H1 (cell line): ENCODE measurements around the gene ADAMTS17. TPM values are rescaled to one million over a fixed set of nuclear protein-coding genes. Genes with fewer than 3 reads are reported as not detected.

Experiments
- CTCF ChIA-PET: fragments of 300-600 bp; sonication (Branson Sonifier 250); formaldehyde crosslinking; loops from one replicate; lab custom pipeline; 2021; ENCODE audit not compliant: partially characterized antibody; lab: Charles Lee
- POLR2A ChIA-PET: fragments of 300-600 bp; sonication (Branson Sonifier 250); formaldehyde crosslinking; loops from one replicate; lab custom pipeline; 2021; ENCODE audit warnings: inconsistent platforms; ENCODE audit not compliant: partially characterized antibody; lab: Charles Lee
- DNase-seq, 2 experiments: peaks; one replicate each; pipeline versions ENCODE4 v3.0.0 to v3.0.0-alpha.2; 2010 to 2022; ENCODE audit warnings: low spot score in 2 of 2, low read depth in 1 of 2, mixed read lengths in 1 of 2
- FAIRE-seq: peaks from 2 replicates; lab custom pipeline; 2011; peaks lifted over from hg19 to GRCh38; lab: Jason Lieb, UNC
- H2AFZ ChIP-seq: 2 replicates; pipeline ENCODE4 v1.8.1; 2012; ENCODE audit warnings: low read length, inconsistent platforms
- H2AK5ac ChIP-seq: 2 replicates; pipeline ENCODE4 v1.6.1; 2013; ENCODE audit warnings: low read depth, low read length
- H2BK120ac ChIP-seq: replicated peaks from 2 replicates; pipeline ENCODE3; 2013; ENCODE audit warnings: low read depth, low read length, inconsistent platforms
- H2BK12ac ChIP-seq: 2 replicates; pipeline ENCODE4 v1.6.1; 2013; ENCODE audit warnings: low read depth, low read length
- H2BK15ac ChIP-seq: 2 replicates; pipeline ENCODE4 v1.6.1; 2013; ENCODE audit warnings: low read length
- H2BK20ac ChIP-seq: 2 replicates; pipeline ENCODE4 v1.6.1; 2013; ENCODE audit warnings: low read length
- H2BK5ac ChIP-seq: 2 replicates; pipeline ENCODE4 v1.6.1; 2013; ENCODE audit warnings: low read depth, low read length
- H3K14ac ChIP-seq: 2 replicates; pipeline ENCODE4 v1.6.1; 2013; ENCODE audit warnings: inconsistent platforms; ENCODE audit not compliant: insufficient read length
- H3K18ac ChIP-seq: 2 replicates; pipeline ENCODE4 v1.6.1; 2013; ENCODE audit warnings: low read length; ENCODE audit errors: extremely low read depth
- H3K23ac ChIP-seq: 2 replicates; pipeline ENCODE4 v1.6.1; 2013; ENCODE audit warnings: inconsistent platforms; ENCODE audit not compliant: insufficient read length
- H3K23me2 ChIP-seq: 2 replicates; pipeline ENCODE4 v1.6.1; 2013; ENCODE audit warnings: low read depth, low read length
- H3K27ac ChIP-seq: 2 replicates; pipeline ENCODE4 v1.6.1; 2011; ENCODE audit warnings: low read depth, low read length, inconsistent platforms
- H3K27me3 ChIP-seq, 4 experiments: replicated peaks in 1 of 4; 1 replicate in 1 of 4; 2 replicates in 3 of 4; pipeline versions ENCODE4 v1.6.1 to v1.8.1; 2011 to 2013; ENCODE audit warnings: low read length in 3 of 4, mild to moderate bottlenecking in 3 of 4, inconsistent platforms in 2 of 4, mixed read lengths in 2 of 4, moderate library complexity in 1 of 4; ENCODE audit not compliant: control insufficient read depth in 3 of 4, insufficient read depth in 3 of 4; ENCODE audit errors: extremely low read depth in 1 of 4
- H3K36me3 ChIP-seq, 4 experiments: 2 replicates each; pipeline versions ENCODE4 v1.6.1 to v1.8.1; 2011 to 2013; ENCODE audit warnings: mild to moderate bottlenecking in 4 of 4, low read length in 3 of 4, moderate library complexity in 2 of 4, control low read depth in 1 of 4, inconsistent platforms in 1 of 4; ENCODE audit not compliant: insufficient read depth in 4 of 4, control insufficient read depth in 2 of 4
- H3K4ac ChIP-seq: replicated peaks from 2 replicates; pipeline ENCODE3; 2013; ENCODE audit warnings: low read length, low read depth, mixed read lengths, inconsistent platforms; ENCODE audit not compliant: insufficient read length
- H3K4me1 ChIP-seq, 4 experiments: replicated peaks in 1 of 4; 1 replicate in 1 of 4; 2 replicates in 3 of 4; pipeline versions ENCODE4 v1.6.1 to v1.8.1; 2011 to 2013; ENCODE audit warnings: low read length in 3 of 4, inconsistent platforms in 2 of 4, mixed read lengths in 1 of 4; ENCODE audit not compliant: insufficient read depth in 4 of 4, control insufficient read depth in 3 of 4
- H3K4me2 ChIP-seq, 2 experiments: 2 replicates each; pipeline versions ENCODE4 v1.6.1 to v1.8.1; 2011 to 2013; ENCODE audit warnings: low read depth in 2 of 2, low read length in 2 of 2, control low read depth in 1 of 2, inconsistent platforms in 1 of 2, mild to moderate bottlenecking in 1 of 2; ENCODE audit not compliant: insufficient read depth in 1 of 2
- H3K4me3 ChIP-seq, 4 experiments: fragments of 200-600, 300-600 bp in 1 of 4; sonication (generic), shearing (Covaris generic), sonication (Bioruptor Twin) in 1 of 4; 2 replicates each; pipeline versions ENCODE4 v1.5.1 to v1.8.1; 2011 to 2016; ENCODE audit warnings: low read length in 4 of 4, low read depth in 3 of 4, control low read depth in 2 of 4, inconsistent platforms in 2 of 4, mild to moderate bottlenecking in 2 of 4, mixed read lengths in 1 of 4, moderate library complexity in 1 of 4; ENCODE audit not compliant: insufficient read depth in 2 of 4; ENCODE audit errors: extremely low read depth in 1 of 4
- H3K56ac ChIP-seq: replicated peaks from 2 replicates; pipeline ENCODE3; 2013; ENCODE audit warnings: low read depth, mild to moderate bottlenecking, mixed read lengths, low read length, inconsistent platforms; ENCODE audit not compliant: insufficient read length
- H3K79me1 ChIP-seq: 2 replicates; pipeline ENCODE4 v1.6.1; 2013; ENCODE audit warnings: low read depth, low read length, control low read depth
- H3K79me2 ChIP-seq, 2 experiments: 2 replicates each; pipeline versions ENCODE4 v1.6.1 to v1.8.1; 2012 to 2013; ENCODE audit warnings: low read length in 2 of 2, mild to moderate bottlenecking in 2 of 2, inconsistent platforms in 1 of 2; ENCODE audit not compliant: insufficient read depth in 2 of 2, control insufficient read depth in 1 of 2
- H3K9ac ChIP-seq, 4 experiments: replicated peaks in 1 of 4; 1 replicate in 1 of 4; 2 replicates in 3 of 4; pipeline versions ENCODE4 v1.6.1 to v1.8.1; 2011 to 2013; ENCODE audit warnings: low read depth in 3 of 4, low read length in 3 of 4, control low read depth in 2 of 4, mild to moderate bottlenecking in 2 of 4, moderate library complexity in 2 of 4, inconsistent platforms in 1 of 4; ENCODE audit errors: extremely low read depth in 1 of 4
- H3K9me3 ChIP-seq, 2 experiments: 2 replicates each; pipeline versions ENCODE4 v1.6.1 to v1.8.1; 2012 to 2013; ENCODE audit warnings: mild to moderate bottlenecking in 2 of 2, moderate library complexity in 2 of 2, control low read depth in 1 of 2, inconsistent platforms in 1 of 2, low read depth in 1 of 2, low read length in 1 of 2, mixed read lengths in 1 of 2; ENCODE audit not compliant: insufficient read depth in 2 of 2
- H4K20me1 ChIP-seq, 2 experiments: replicated peaks in 1 of 2; 2 replicates each; pipeline versions ENCODE3 to v1.8.1; 2011 to 2013; ENCODE audit warnings: inconsistent platforms in 2 of 2, low read length in 2 of 2, mild to moderate bottlenecking in 1 of 2; ENCODE audit not compliant: insufficient read depth in 2 of 2, control insufficient read depth in 1 of 2
- H4K5ac ChIP-seq: 2 replicates; pipeline ENCODE4 v1.6.1; 2013; ENCODE audit warnings: low read length, low read depth, mixed read lengths, inconsistent platforms; ENCODE audit not compliant: insufficient read length
- H4K8ac ChIP-seq: 2 replicates; pipeline ENCODE4 v1.8.0; 2013; ENCODE audit warnings: mild to moderate bottlenecking, moderate library complexity, low read length, inconsistent platforms; ENCODE audit not compliant: insufficient read depth; ENCODE audit errors: extremely low read depth
- H4K91ac ChIP-seq: replicated peaks from 2 replicates; pipeline ENCODE3; 2013; ENCODE audit warnings: low read length, mixed read lengths, inconsistent platforms; ENCODE audit not compliant: insufficient read length
- BCL11A ChIP-seq, 2 experiments: IDR thresholded peaks; one replicate each; pipeline ENCODE4 v1.6.1; 2011; ENCODE audit warnings: low read depth in 2 of 2, low read length in 2 of 2, mild to moderate bottlenecking in 2 of 2
- CEBPB ChIP-seq: IDR thresholded peaks from 2 replicates; pipeline ENCODE4 v1.6.1; 2012; ENCODE audit warnings: low read depth, low read length
- WGBS, 2 experiments: shearing (Covaris generic) in 1 of 2; methylation state at CpG; one replicate each; pipeline versions ENCODE4 v1.1.6 to v1.1.7; 2013 to 2015; ENCODE audit warnings: low lambda C conversion rate in 2 of 2, mixed read lengths in 2 of 2, inconsistent platforms in 1 of 2, low coverage in 1 of 2, missing lambda C conversion rate in 1 of 2; ENCODE audit not compliant: insufficient replicate concordance in 2 of 2, insufficient coverage in 1 of 2, insufficient read length in 1 of 2; ENCODE audit errors: extremely low coverage in 1 of 2, missing lambda C conversion rate in 1 of 2; 5-methylcytosine and 5-hydroxymethylcytosine counted together
- polyA plus RNA-seq, 7 experiments: library from polyadenylated mRNA; depleted of rRNA in 3 of 7; stranded (reverse) in 5 of 7; unstranded in 2 of 7; fragments of >200 nt in 5 of 7; fragments of 200-250 nt in 2 of 7; gene quantifications; 1 replicate in 5 of 7; 2 replicates in 1 of 7; 4 replicates in 1 of 7; pipeline versions ENCODE4 v1.2.1 to v1.2.3, GENCODE V29; 2011 to 2013; ENCODE audit warnings: missing spikeins in 2 of 7, mixed read lengths in 2 of 7
- total RNA-seq: library from RNA; stranded (reverse); fragmentation: NEBNext Ultra II Directional; extraction: Animal tissue kit (Norgen Biotek cat#: 25700); gene quantifications from 2 replicates; pipeline ENCODE4 v1.2.1, GENCODE V29; 2021

ADAMTS17 gene
- total and polyA plus RNA-seq, 2 of the 8 experiments (the other 6 are each of a cell fraction or from before 2014, with no cell fraction given): 0.51 to 1.7 TPM

DNA sequence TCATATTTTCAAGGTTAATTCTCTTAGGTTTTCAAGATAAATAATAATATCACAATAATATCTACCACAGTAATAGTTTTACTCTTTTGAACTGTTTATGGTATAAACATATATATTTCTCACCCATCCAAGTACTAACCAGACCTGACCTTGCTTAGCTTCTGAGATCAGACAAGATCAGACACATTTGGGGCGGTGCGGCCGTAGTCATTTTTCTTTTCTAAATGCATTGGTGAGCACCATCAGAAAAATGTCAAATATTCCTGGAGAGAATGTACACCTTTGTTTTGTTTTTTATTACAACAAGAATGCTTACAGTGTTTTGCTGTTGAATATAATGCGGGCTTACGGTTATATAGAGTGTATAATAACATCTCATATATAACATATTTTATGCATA lies 267.8 kb downstream of the ADAMTS17 start:
- Histone ChIP-seq H3K9me3 (no peaks in the 10 kb centered on the region), H4K5ac (no peak overlapping the region), H2BK120ac (no peak overlapping the region), H4K91ac (no peak overlapping the region), H3K27me3 (no peaks in the 10 kb centered on the region), H2BK20ac (no peak overlapping the region), H2BK15ac (no peak overlapping the region), H3K79me1 (no peaks in the 10 kb centered on the region), H3K4me3 (no peak overlapping the region), H3K79me2 (no peaks in the 10 kb centered on the region), H3K23me2 (no peaks in the 10 kb centered on the region), H3K9ac (no peak overlapping the region), H3K4me2 (no peak overlapping the region), H3K36me3 (no peaks in the 10 kb centered on the region), H2AFZ (no peak overlapping the region), H3K18ac (no peak overlapping the region), H3K23ac (no peak overlapping the region), H3K4ac (no peak overlapping the region), H3K27ac (no peak overlapping the region), H3K14ac (no peak overlapping the region), H3K4me1 (no peaks in the 10 kb centered on the region), H2AK5ac (no peak overlapping the region), H2BK12ac (no peak overlapping the region), H4K8ac (no peak overlapping the region), H2BK5ac (no peak overlapping the region), H3K56ac (no peak overlapping the region), H4K20me1 (no peaks in the 10 kb centered on the region)
- FAIRE-seq (no peak), DNase-seq (no peak)
- TF ChIP-seq BCL11A (IDR thresholded peaks at IDR 0.05; ENCODE audit: low read depth in 2 of 2, low read length in 2 of 2): no peak
- TF ChIP-seq CEBPB: no peak
- CTCF ChIA-PET: no interaction called here
- WGBS, 2 experiments: 95% methylated on average over 5 of the region's 5 CpGs; no CpG with 5 or more reads in 1 of the 2 experiments
- POLR2A ChIA-PET: no interaction called here
